Activated CD4-positive, alpha-beta T cell treated with anti-CD3 and anti-CD28 coated beads for 24 hours (primary cell): ENCODE measurements around the gene FIGNL2.

ENCODE experiments used
- DNase-seq, 2 donors: peaks; one replicate each; pipeline ENCODE4 v3.0.0-alpha.2; 2020; ENCODE audit warnings: low read depth in 2 of 2

Gene FIGNL2

GRCh38 chr12:51874486-51874885, 26.0 kb upstream of the FIGNL2 start:
- DNase-seq = no peak

DNA sequence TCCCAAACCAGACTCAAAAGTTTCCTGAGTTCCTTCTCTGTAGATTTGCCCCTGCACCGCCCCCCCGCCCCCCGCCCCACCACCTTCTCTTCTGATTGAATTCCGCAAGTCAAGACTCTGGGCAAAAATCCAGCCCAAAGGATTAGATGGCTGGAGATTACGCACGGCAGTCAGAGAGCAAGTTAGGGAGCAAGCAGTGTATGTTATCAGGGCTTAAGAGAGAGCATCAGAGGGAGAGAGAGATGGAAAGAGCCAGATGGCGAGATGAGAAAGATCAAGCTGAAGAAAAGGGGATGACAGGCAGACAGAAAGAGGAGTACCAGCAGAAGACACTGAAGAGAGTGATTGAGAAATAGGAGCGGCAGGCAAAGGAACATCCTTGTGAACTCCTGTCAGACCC, 25.5 kb upstream of the FIGNL2 start:
- DNase-seq = no peak

DNA sequence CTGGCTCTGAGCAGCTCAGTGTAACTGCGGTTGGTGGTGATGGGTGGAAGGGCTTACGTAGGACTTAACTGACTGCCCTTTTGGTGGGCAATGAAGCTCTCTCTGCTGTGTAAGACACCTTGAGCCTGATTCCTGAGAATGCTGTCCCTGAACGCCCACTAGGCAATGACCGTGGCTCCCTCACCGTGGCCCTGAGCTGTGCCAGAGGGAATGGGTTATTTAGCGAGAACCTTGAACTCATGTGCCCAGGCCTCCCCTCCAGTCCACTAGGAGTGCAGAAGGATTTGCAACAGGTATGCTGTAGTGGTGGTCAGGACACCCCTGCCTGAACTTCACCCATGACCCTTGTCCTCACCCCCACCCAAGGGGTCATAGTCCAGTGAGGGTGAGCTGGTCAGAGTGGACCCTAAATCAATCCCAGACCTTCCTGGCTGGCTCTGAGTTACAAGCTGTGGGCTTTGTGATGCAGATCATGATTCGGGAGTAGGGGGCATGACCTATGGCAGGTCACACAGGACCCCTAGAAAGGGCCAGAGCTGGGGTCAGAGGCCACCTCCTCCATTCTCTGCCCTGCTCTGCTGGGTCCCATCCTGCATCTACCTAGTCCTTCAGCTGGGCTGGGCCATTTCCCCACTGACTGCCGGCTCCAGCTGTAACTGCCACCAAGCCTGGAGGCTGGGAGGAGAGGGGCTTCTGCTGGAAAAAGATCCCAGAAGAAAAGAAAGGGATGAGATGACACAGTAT, 24.9 kb upstream of the FIGNL2 start:
- DNase-seq = no peak

- DNase-seq = no peak
Measured at GRCh38 chr12:51872689-51872981, 24.1 kb upstream of the FIGNL2 start.

- DNase-seq = no peak
Measured at GRCh38 chr12:51871918-51872688, 23.6 kb upstream of the FIGNL2 start.

DNA sequence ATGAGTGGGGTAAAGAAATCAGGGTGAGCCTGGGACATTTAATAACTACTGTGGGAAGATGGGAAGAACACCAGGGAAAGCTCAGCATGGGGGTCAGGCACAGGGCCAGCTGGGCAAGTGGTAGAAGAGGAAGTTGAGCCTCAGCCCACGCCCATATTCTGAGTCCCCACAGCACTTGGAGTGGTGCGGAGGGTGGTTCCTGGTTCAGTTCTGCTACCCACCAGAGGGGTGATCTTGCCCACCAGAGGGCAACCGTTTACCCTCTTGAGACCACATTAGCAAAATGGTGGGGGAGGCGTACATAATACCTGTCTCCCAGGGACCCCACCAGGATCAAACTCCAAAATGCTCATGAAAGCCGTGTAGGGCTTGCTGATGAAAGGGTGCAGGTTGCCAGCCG, 22.6 kb upstream of the FIGNL2 start:
- no peak for DNase-seq

GRCh38 chr12:51870504-51870903, 22.0 kb upstream of the FIGNL2 start:
- no peak for DNase-seq

- DNase-seq = no peak
Measured at GRCh38 chr12:51869931-51870330, 21.4 kb upstream of the FIGNL2 start.

DNA sequence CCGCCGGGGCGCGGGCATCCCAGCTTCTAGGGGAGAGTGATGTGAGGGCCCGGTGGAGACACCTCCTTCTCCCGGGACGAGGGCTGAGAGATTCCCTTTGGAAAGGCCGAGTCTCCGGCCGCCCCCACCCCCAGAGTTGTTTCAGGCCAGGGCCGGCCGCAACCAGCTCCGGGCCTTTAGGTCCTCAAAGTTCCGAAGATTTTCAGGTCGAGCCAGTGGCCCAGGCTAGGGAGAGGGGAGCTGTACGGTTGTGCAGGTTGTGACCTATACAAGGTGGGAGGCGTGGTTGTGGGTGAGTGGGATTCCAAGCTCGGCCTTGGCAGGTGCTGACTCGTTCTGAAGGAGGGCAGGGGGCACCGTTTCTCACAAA, 21.0 kb upstream of the FIGNL2 start:
- DNase-seq = no peak

DNA sequence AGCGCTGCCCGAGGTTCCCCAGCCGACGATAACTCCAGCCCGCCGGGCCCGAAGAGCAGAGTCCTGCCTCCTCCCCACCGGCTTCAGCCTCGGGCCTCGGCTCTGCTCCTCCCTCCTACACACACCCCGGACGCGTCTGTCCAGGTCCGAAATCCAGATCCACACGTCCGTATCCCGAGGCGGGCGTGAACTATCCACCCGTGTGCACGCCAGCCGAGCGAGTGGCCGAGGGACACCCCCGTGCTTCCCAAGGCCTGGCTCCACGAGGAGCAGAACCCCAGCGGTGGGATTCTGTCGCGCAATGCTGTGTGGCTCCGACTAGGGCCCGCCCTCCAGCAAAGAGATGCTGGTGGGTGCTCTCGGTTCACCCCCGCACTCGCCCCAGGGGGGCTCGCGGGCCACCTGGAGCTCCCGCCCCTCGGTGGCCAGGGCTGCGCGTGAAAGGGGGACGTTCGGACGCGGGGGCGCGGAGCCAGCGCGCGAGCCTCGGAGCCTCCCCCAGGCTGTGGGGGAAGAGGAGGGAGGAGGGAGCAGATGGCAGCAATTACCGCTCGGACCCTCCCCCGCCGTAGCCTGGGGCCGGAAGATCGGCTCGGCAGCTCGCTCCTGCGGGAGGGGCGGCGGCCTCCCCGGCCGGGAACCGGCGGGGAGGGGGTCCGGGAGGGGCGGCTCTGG, 20.4 kb upstream of the FIGNL2 start:
- no peak for DNase-seq

DNA sequence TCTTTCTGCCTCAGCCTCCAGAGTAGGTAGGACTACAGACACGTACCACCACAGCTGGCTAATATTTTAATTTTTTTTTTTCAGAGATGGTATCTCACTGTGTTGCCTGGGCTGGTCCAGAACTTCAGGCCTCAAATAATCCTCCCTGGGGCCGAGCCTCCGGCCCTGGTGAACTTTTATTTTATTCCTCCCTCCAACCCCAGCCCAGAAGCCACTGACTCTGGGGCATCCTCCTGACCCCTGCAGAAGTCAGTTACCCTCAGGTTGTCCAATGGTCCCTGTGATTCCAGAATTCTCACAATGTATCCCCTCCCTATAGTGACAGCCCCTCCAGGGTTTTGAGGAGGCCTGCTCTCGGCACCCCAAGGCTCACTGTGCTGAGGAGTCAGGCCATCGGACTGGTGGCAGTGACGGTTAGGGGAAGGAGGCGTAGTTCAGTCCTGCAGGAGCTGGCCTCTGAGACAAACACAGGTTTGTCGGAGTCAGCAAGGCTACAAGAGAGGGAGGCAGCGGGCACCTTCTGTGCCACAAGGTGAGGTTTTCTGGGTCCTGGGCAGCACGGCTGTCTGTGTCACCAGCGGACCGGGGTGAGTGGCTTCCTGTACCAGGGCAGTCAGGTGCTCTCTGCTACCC, 19.4 kb upstream of the FIGNL2 start:
- no peak for DNase-seq

DNA sequence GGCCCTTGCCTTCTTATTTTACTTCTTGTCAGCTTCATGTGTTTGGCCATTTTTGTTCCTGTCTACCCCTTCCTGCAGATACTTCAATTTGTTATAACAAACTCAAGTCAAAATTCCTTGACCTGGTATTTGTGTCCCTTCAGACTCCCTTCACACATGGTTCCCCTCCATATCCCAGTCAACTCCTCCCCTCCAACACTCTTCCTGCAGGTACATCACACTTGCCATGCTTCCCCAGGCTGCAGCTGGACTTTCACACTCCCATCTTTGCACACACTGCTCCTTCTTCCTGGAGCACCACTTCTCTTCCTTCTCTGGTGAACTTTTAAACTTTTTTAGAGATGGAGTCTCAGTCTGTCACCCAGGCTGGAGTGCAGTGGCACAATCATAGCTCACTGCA, 18.9 kb upstream of the FIGNL2 start:
- DNase-seq = no peak

- no peak for DNase-seq
Measured at GRCh38 chr12:51866762-51867161, 18.2 kb upstream of the FIGNL2 start.

DNA sequence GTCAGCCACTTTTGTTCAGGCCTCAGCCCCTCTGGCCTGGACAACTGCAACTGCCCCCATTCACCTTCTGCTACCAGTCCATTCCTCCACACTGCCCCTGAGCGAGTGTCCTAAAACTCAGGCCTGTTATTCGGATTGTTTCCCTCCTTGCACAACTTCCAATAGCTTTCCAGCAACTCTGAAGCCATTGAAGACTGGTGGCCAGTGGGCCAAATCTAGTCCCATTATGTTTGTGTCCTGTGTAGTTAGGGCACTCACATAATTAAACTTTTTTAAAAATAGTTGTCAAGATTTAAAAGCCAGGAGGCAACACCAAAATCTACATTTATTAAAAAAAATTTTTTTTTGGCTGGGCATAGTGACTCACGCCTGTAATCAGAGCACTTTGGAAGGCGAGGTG, 17.8 kb upstream of the FIGNL2 start:
- DNase-seq = no peak

GRCh38 chr12:51865757-51866270, 17.3 kb upstream of the FIGNL2 start:
- no peak for DNase-seq

GRCh38 chr12:51864833-51865670, 16.5 kb upstream of the FIGNL2 start:
- DNase-seq = no peak

GRCh38 chr12:51863933-51864832, 15.7 kb upstream of the FIGNL2 start:
- peak in 1 of 2 donors; percentile 10 for DNase-seq

GRCh38 chr12:51863363-51863932, 14.9 kb upstream of the FIGNL2 start:
- no peak for DNase-seq

DNA sequence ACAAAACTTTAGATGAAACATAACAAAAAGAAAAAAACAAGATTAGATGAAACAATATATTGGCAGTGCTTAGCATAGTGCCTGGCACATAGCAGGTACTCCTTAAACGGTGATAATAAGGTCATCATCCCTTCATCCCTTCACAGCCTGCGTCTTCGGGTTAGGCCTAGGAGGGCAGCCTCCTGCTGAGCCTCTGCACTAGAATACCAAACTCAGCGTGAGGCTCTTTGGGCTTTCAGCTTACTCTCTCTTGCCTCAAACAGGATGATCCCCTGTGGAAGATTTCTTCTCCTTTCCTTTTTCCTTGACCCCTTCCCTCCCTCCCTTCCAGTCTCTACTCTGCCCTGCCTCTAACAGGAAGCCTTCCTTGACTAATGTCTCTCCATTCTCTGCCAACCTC, 14.4 kb upstream of the FIGNL2 start:
- no peak for DNase-seq

- DNase-seq = no peak
Measured at GRCh38 chr12:51860986-51861385, 12.5 kb upstream of the FIGNL2 start.
